DND-41 (cell line): Measurements from ENCODE around the gene HPCAL1.

ENCODE experiments used
- ATAC-seq: fragments of 200-7000 bp; cut with Tn5 transposase; 3 replicates; pipeline ENCODE4 v1.9.1; 2021; ENCODE audit warnings: low read depth; ENCODE audit not compliant: insufficient read depth
- DNase-seq: peaks from one replicate; pipeline ENCODE4 v3.0.0-alpha.2; 2020
- H2AFZ ChIP-seq: 2 replicates; pipeline ENCODE4 v1.6.0; 2012; ENCODE audit warnings: low read depth, low read length
- H3K27ac ChIP-seq: 2 replicates; pipeline ENCODE4 v1.5.1; 2012; ENCODE audit warnings: low read length, inconsistent platforms
- H3K27me3 ChIP-seq: fragments of 200-600 bp; sonication (generic); 2 replicates; pipeline ENCODE4 v1.6.0; 2012; ENCODE audit warnings: low read length, mild to moderate bottlenecking, inconsistent platforms; ENCODE audit not compliant: insufficient read depth, poor library complexity
- H3K36me3 ChIP-seq: 2 replicates; pipeline ENCODE4 v1.5.1; 2012; ENCODE audit warnings: low read length, inconsistent platforms; ENCODE audit not compliant: insufficient read depth
- H3K4me1 ChIP-seq: 2 replicates; pipeline ENCODE4 v1.5.1; 2012; ENCODE audit warnings: mild to moderate bottlenecking, low read length; ENCODE audit not compliant: insufficient read depth
- H3K4me2 ChIP-seq: 2 replicates; pipeline ENCODE4 v1.6.0; 2012; ENCODE audit warnings: mild to moderate bottlenecking, moderate library complexity, low read length, inconsistent platforms; ENCODE audit not compliant: insufficient read depth
- H3K4me3 ChIP-seq, 2 experiments: fragments of 200-600 bp in 1 of 2; shearing (Covaris generic) in 1 of 2; 2 replicates each; pipeline ENCODE4 v1.5.1; 2012 to 2016; ENCODE audit warnings: inconsistent platforms in 2 of 2, low read length in 2 of 2, mild to moderate bottlenecking in 2 of 2, low read depth in 1 of 2, moderate library complexity in 1 of 2
- H3K79me2 ChIP-seq: 2 replicates; pipeline ENCODE4 v1.6.0; 2012; ENCODE audit warnings: low read length, inconsistent platforms; ENCODE audit not compliant: insufficient read depth
- H3K9ac ChIP-seq: 2 replicates; pipeline ENCODE4 v1.6.0; 2012; ENCODE audit warnings: low read depth, mild to moderate bottlenecking, inconsistent platforms, low read length, moderate library complexity
- H3K9me3 ChIP-seq: 2 replicates; pipeline ENCODE4 v1.5.1; 2012; ENCODE audit warnings: low read length, moderate library complexity, mild to moderate bottlenecking, inconsistent platforms; ENCODE audit not compliant: insufficient read depth, severe bottlenecking
- H4K20me1 ChIP-seq: 2 replicates; pipeline ENCODE4 v1.6.0; 2012; ENCODE audit warnings: low read length; ENCODE audit not compliant: insufficient read depth
- CTCF ChIP-seq: IDR thresholded peaks from 2 replicates; pipeline ENCODE4 v1.5.1; 2012; ENCODE audit warnings: borderline replicate concordance, low read length, moderate library complexity, mild to moderate bottlenecking; ENCODE audit not compliant: poor library complexity, severe bottlenecking; ENCODE audit errors: extremely low read depth
- EZH2 ChIP-seq: IDR thresholded peaks from 3 replicates; pipeline ENCODE4 v1.6.1; 2012; ENCODE audit warnings: borderline replicate concordance, low read depth, mild to moderate bottlenecking, moderate library complexity, low read length, inconsistent platforms; ENCODE audit not compliant: severe bottlenecking

The HPCAL1 gene

GRCh38 chr2:10447300-10447894, 144.7 kb downstream of the HPCAL1 start:
- no peak for TF ChIP-seq EZH2
- no peak for TF ChIP-seq CTCF
- peak; percentile 50 for ATAC-seq
- H4K20me1 ChIP-seq = peaks cover 42% of the 10 kb centered on the region; the same call in 1 of the 2 replicates
- peak; percentile 56 for DNase-seq
- peak overlapping the region; percentile 84 for H3K9ac ChIP-seq
- H3K27ac ChIP-seq = peak overlapping the region; percentile 78
- H3K4me2 ChIP-seq = peak overlapping the region; percentile 91
- H3K4me1 ChIP-seq = peaks cover 37% of the 10 kb centered on the region
- H3K4me3 ChIP-seq = peak overlapping the region; percentile 68 to 79
- no peaks in the 10 kb centered on the region for H3K27me3 ChIP-seq
- peaks cover 34% of the 10 kb centered on the region for H3K36me3 ChIP-seq
- H3K79me2 ChIP-seq = peaks cover 45% of the 10 kb centered on the region
- peak overlapping the region; percentile 71 for H2AFZ ChIP-seq
- H3K9me3 ChIP-seq = no peaks in the 10 kb centered on the region

GRCh38 chr2:10447895-10448575, 145.3 kb downstream of the HPCAL1 start, which contains the start of gene ODC1:
Gene ODC1 (minus strand): TSS chr2:10448327. CDS start chr2:10445032, 3,295 bp downstream.
- H3K27ac ChIP-seq = peak within 1 kb of the TSS; percentile 78
- H4K20me1 ChIP-seq = peaks cover 38% of the 10 kb centered on the region; the same call in 1 of the 2 replicates
- no peaks in the 10 kb centered on the region for H3K9me3 ChIP-seq
- H2AFZ ChIP-seq = peak within 1 kb of the TSS; percentile 91
- H3K9ac ChIP-seq = peak within 1 kb of the TSS; percentile 84
- DNase-seq (peak; percentile 98), ATAC-seq (peak; percentile 85)
- peak within 1 kb of the TSS; percentile 91 for H3K4me2 ChIP-seq
- H3K27me3 ChIP-seq = no peaks in the 10 kb centered on the region
- H3K36me3 ChIP-seq = peaks cover 27% of the 10 kb centered on the region
- H3K4me3 ChIP-seq = peak within 1 kb of the TSS; percentile 68 to 79
- peaks cover 37% of the 10 kb centered on the region for H3K4me1 ChIP-seq
- H3K79me2 ChIP-seq = peaks cover 45% of the 10 kb centered on the region
- TF ChIP-seq CTCF = no peak
- no peak for TF ChIP-seq EZH2

- H4K20me1 ChIP-seq = peaks cover 31% of the 10 kb centered on the region; the same call in 1 of the 2 replicates
- DNase-seq = peak; percentile 95
- peaks cover 19% of the 10 kb centered on the region for H3K36me3 ChIP-seq
- peaks cover 37% of the 10 kb centered on the region for H3K4me1 ChIP-seq
- no peaks in the 10 kb centered on the region for H3K9me3 ChIP-seq
- peak overlapping the region; percentile 89 for H3K4me2 ChIP-seq
- ATAC-seq = peak; percentile 68
- peak overlapping the region; percentile 91 for H2AFZ ChIP-seq
- TF ChIP-seq EZH2 = no peak
- peak; percentile 40 for TF ChIP-seq CTCF
- peak overlapping the region; percentile 15 to 57; a peak in 3 of 4 replicates for H3K4me3 ChIP-seq
- H3K9ac ChIP-seq = peak overlapping the region; percentile 75
- no peaks in the 10 kb centered on the region for H3K27me3 ChIP-seq
- H3K27ac ChIP-seq = peak overlapping the region; percentile 77
- H3K79me2 ChIP-seq = peaks cover 42% of the 10 kb centered on the region
These were observed 146.1 kb downstream of the HPCAL1 start for GRCh38 chr2:10448576-10449485.
